HFF-Myc (cell line): ENCODE data around the gene NAIF1.

Source experiments
- DNase-seq: peaks from one replicate; pipeline ENCODE4 v3.0.0-alpha.2; 2011; ENCODE audit warnings: low read depth; ENCODE audit errors: extremely low read depth
- H3K4me3 ChIP-seq: replicated peaks from 2 replicates; pipeline ENCODE4 v1.5.1; 2011; ENCODE audit warnings: low read depth, mild to moderate bottlenecking, control low read depth, low read length
- TF ChIP-seq, protein P1 (sequence below): IDR thresholded peaks from 2 replicates; pipeline ENCODE4 v1.5.1; 2012; ENCODE audit warnings: mild to moderate bottlenecking, low read depth, low read length, control low read depth; ENCODE audit errors: missing control alignments

NAIF1 gene

GRCh38 chr9:128092199-128092977 lies 25.3 kb upstream of the NAIF1 start:
- H3K4me3 ChIP-seq = peak overlapping the region; percentile 39
- TF ChIP-seq, protein P1, sequence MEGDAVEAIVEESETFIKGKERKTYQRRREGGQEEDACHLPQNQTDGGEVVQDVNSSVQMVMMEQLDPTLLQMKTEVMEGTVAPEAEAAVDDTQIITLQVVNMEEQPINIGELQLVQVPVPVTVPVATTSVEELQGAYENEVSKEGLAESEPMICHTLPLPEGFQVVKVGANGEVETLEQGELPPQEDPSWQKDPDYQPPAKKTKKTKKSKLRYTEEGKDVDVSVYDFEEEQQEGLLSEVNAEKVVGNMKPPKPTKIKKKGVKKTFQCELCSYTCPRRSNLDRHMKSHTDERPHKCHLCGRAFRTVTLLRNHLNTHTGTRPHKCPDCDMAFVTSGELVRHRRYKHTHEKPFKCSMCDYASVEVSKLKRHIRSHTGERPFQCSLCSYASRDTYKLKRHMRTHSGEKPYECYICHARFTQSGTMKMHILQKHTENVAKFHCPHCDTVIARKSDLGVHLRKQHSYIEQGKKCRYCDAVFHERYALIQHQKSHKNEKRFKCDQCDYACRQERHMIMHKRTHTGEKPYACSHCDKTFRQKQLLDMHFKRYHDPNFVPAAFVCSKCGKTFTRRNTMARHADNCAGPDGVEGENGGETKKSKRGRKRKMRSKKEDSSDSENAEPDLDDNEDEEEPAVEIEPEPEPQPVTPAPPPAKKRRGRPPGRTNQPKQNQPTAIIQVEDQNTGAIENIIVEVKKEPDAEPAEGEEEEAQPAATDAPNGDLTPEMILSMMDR = no peak
- no peak for DNase-seq

- no peak for DNase-seq
- TF ChIP-seq, protein P1 = no peak
- peak overlapping the region; percentile 39 for H3K4me3 ChIP-seq
Observed at GRCh38 chr9:128091571-128091970, 24.5 kb upstream of the NAIF1 start.

GRCh38 chr9:128091144-128091543 lies 24.0 kb upstream of the NAIF1 start:
- TF ChIP-seq, protein P1 = no peak
- peak; percentile 83 for DNase-seq
- H3K4me3 ChIP-seq = peak overlapping the region; percentile 39

DNA sequence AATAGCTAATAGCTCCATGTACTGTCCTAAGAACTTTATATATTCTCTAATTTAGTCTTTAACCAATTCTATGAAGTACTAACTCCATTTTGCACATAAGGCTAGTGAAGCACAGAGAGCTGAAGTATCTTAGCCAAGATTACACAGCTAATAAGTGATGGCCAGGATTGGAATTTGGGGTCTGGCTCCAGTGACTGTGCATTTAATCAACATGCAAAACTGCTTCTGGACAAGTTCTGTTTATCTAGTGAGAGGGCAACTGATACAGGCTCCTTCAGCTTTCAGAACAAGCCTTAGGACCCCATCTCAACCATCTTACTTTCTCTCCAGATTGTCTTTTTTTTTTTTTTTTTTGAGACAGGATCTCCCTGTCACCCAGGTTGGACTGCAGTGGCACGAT lies 22.2 kb upstream of the NAIF1 start:
- no peak overlapping the region for H3K4me3 ChIP-seq
- no peak for DNase-seq
- TF ChIP-seq, protein P1 = no peak

GRCh38 chr9:128088253-128088945 lies 21.3 kb upstream of the NAIF1 start:
- DNase-seq = no peak
- TF ChIP-seq, protein P1 = no peak
- no peak overlapping the region for H3K4me3 ChIP-seq

- TF ChIP-seq, protein P1 = no peak
- no peak for DNase-seq
- H3K4me3 ChIP-seq = no peak overlapping the region
Observed at GRCh38 chr9:128087262-128087661, 20.1 kb upstream of the NAIF1 start.
